Tibial nerve (tissue), 4 donors: Measurements from ENCODE around the gene FREY1. TPM values are rescaled to one million over a fixed set of nuclear protein-coding genes. Genes with fewer than 3 reads are reported as not detected.

Experiments
- DNase-seq, 2 donors: peaks; one replicate each; pipeline ENCODE4 v3.0.0-alpha.2; 2019; ENCODE audit warnings: low spot score in 2 of 2
- H3K27ac ChIP-seq, 4 donors: fragments of 200-600 bp; sonication (generic) in 3 of 4; one replicate each; pipeline ENCODE4 v1.5.1; 2017 to 2019; ENCODE audit warnings: mild to moderate bottlenecking in 1 of 4
- H3K27me3 ChIP-seq, 2 donors: fragments of 200-600 bp; sonication (generic) in 1 of 2; one replicate each; pipeline versions ENCODE4 v1.5.1 to v1.6.0; 2017 to 2019
- H3K36me3 ChIP-seq, 3 donors: fragments of 200-600 bp; sonication (generic); one replicate each; pipeline ENCODE4 v1.5.1; 2018 to 2019
- H3K4me1 ChIP-seq, 4 donors: fragments of 200-600 bp; sonication (generic) in 3 of 4; one replicate each; pipeline ENCODE4 v1.5.1; 2017 to 2019
- H3K4me3 ChIP-seq, 4 donors: fragments of 200-600 bp; sonication (generic) in 3 of 4; one replicate each; pipeline ENCODE4 v1.5.1; 2017 to 2019; ENCODE audit warnings: mild to moderate bottlenecking in 1 of 4, moderate library complexity in 1 of 4
- H3K9me3 ChIP-seq, 4 donors: fragments of 200-600 bp; sonication (generic) in 3 of 4; one replicate each; pipeline ENCODE4 v1.5.1; 2017 to 2019
- EP300 ChIP-seq, 2 donors: sonication (generic); formaldehyde crosslinking; IDR thresholded peaks; one replicate each; pipeline ENCODE4 v1.6.1; 2017; ENCODE audit warnings: antibody characterized with exemption in 2 of 2, mild to moderate bottlenecking in 1 of 2
- POLR2A ChIP-seq, 2 donors: fragments of 450-650 bp; IDR thresholded peaks; one replicate each; pipeline ENCODE4 v1.6.1; 2017; ENCODE audit warnings: antibody characterized with exemption in 2 of 2, mild to moderate bottlenecking in 2 of 2, moderate library complexity in 2 of 2
- WGBS, 2 donors: methylation state at CpG; one replicate each; pipeline ENCODE4 v1.1.5; 2018; 5-methylcytosine and 5-hydroxymethylcytosine counted together
- total RNA-seq, 4 donors: library from RNA; depleted of rRNA; stranded (reverse); fragments of >200 nt; gene quantifications; one replicate each; pipeline ENCODE4 v1.1.0, GENCODE V29; 2016
- TF ChIP-seq, protein P1 (sequence below), 5 experiments: fragments of 200-600 bp in 3 of 5; fragments of 450-650 bp in 2 of 5; sonication (generic) in 3 of 5; IDR thresholded peaks; one replicate each; pipeline ENCODE4 v1.5.1; 2016 to 2019; ENCODE audit warnings: antibody characterized with exemption in 5 of 5, mild to moderate bottlenecking in 3 of 5, moderate library complexity in 2 of 5

Gene FREY1
- total RNA-seq, 4 donors from 2014 or later, result 1.0 to 7.2 TPM; not detected in 2

GRCh38 chr11:45932217-45932616 is 25.1 kb upstream of the FREY1 start:
- H3K36me3 ChIP-seq, result peaks cover 2 to 74% (median 11%) of the 10 kb centered on the region in 3 donors
- peaks cover 0 to 23% (median 3%) of the 10 kb centered on the region in 4 donors for H3K4me1 ChIP-seq
- 84 to 91% methylated on average over 8 of the region's 8 CpGs for WGBS, 2 donors
- H3K4me3 ChIP-seq, result no peak overlapping the region
- H3K27me3 ChIP-seq, result no peaks in the 10 kb centered on the region
- no peak overlapping the region for H3K27ac ChIP-seq
- DNase-seq, result no peak
- H3K9me3 ChIP-seq, result no peaks in the 10 kb centered on the region
- TF ChIP-seq EP300 (IDR thresholded peaks at IDR 0.05) (no peak), POLR2A (IDR thresholded peaks at IDR 0.05) (no peak)
- TF ChIP-seq, protein P1, sequence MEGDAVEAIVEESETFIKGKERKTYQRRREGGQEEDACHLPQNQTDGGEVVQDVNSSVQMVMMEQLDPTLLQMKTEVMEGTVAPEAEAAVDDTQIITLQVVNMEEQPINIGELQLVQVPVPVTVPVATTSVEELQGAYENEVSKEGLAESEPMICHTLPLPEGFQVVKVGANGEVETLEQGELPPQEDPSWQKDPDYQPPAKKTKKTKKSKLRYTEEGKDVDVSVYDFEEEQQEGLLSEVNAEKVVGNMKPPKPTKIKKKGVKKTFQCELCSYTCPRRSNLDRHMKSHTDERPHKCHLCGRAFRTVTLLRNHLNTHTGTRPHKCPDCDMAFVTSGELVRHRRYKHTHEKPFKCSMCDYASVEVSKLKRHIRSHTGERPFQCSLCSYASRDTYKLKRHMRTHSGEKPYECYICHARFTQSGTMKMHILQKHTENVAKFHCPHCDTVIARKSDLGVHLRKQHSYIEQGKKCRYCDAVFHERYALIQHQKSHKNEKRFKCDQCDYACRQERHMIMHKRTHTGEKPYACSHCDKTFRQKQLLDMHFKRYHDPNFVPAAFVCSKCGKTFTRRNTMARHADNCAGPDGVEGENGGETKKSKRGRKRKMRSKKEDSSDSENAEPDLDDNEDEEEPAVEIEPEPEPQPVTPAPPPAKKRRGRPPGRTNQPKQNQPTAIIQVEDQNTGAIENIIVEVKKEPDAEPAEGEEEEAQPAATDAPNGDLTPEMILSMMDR (IDR thresholded peaks at IDR 0.05), result no peak

GRCh38 chr11:45931739-45932138 is 24.7 kb upstream of the FREY1 start:
- WGBS, 2 donors, result 65 to 67% methylated on average over 10 of the region's 10 CpGs
- Histone ChIP-seq H3K4me3 (no peak overlapping the region), H3K27me3 (no peaks in the 10 kb centered on the region), H3K9me3 (no peaks in the 10 kb centered on the region), H3K4me1 (peaks cover 0 to 23% (median 3%) of the 10 kb centered on the region in 4 donors), H3K36me3 (peaks cover 2 to 69% (median 11%) of the 10 kb centered on the region in 3 donors), H3K27ac (no peak overlapping the region)
- DNase-seq, result no peak
- TF ChIP-seq, protein P1 (IDR thresholded peaks at IDR 0.05), result no peak
- TF ChIP-seq EP300 (IDR thresholded peaks at IDR 0.05) (no peak), POLR2A (IDR thresholded peaks at IDR 0.05) (no peak)

DNA sequence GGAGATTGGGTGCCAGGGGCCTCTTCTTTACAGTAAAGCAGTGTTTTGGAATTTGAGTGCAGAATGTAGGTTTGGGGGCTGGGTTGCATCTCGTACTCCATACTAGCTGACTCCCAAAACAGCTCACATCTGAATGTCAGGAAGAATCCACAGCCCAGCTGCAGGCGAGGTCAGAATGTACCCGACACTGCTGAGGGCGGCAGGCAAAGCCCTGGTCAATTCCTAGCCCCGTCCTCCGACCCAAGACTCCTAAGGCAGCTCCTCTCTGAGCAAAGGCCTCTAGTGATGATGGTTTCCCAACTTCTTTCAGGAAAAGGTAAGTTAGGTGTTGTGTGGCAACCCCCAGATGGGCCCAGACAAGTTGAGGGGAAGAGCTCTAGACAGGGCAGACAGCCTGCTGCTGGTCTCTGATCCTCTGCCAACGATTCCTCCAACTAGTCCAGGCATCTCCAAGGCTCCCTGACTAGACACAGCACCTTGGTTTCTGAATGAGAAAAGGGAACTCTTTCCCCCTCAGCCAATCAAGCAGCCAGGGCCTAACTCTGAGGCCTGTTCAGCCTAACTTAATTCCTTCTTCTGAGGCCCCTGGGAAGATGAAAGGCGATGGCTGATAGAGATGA is 24.0 kb upstream of the FREY1 start:
- H3K4me3 ChIP-seq, result no peak overlapping the region
- WGBS, 2 donors, result 79 to 83% methylated on average over 8 of the region's 8 CpGs
- no peak overlapping the region for H3K27ac ChIP-seq

DNA sequence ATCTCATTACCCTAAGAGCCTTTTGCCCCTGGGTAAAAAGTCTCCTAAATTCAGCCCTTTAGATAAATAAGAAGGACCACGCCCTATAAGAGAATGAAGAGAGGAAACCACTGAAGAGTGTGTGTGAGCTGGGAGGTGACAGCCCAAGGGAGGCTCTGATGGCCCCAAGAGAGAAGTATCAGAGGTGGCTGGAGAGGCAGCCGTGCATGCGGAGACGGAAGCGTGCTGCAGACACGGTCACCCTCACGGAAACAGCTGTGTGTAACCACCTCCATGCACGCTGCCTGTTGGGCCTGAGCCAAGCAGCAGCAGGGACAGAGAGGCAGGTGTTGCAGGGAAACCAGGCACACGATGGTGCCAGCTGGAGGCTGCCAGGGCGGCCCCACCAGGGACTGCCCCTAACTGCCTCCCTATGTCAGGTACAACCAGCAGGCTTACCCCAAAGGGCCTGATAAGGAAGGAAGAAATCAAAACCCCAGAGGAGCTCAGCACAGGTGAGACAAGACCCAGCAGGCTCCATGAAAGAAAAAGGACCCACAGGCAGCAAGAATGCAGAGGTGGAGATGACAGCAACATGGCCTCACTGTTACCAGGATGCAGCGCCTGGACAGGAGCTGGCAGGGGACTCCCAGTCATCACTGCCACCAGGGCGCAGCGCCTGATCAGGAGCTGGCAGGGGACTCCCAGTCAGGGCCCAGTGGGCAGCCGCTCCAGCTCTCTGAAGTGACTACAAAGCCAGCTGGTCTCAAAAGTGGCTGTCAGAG is 23.1 kb upstream of the FREY1 start:
- Histone ChIP-seq H3K36me3 (peaks cover 0 to 54% (median 6%) of the 10 kb centered on the region in 3 donors), H3K27ac (peak overlapping the region in 1 of 4 donors; percentile 28), H3K4me3 (no peak overlapping the region), H3K9me3 (no peaks in the 10 kb centered on the region), H3K27me3 (no peaks in the 10 kb centered on the region), H3K4me1 (peaks cover 0 to 23% (median 3%) of the 10 kb centered on the region in 4 donors)
- no peak for DNase-seq
- WGBS, 2 donors, result 77 to 79% methylated on average over 14 of the region's 14 CpGs
- no peak for TF ChIP-seq POLR2A (IDR thresholded peaks at IDR 0.05)
- TF ChIP-seq, protein P1 (IDR thresholded peaks at IDR 0.05), result no peak
- no peak for TF ChIP-seq EP300 (IDR thresholded peaks at IDR 0.05)

More for the DNA sequence above, 24.0 kb upstream of the FREY1 start:
- TF ChIP-seq EP300 (IDR thresholded peaks at IDR 0.05) (no peak), POLR2A (IDR thresholded peaks at IDR 0.05) (no peak)
- TF ChIP-seq, protein P1 (IDR thresholded peaks at IDR 0.05), result no peak
- Histone ChIP-seq H3K4me1 (peaks cover 0 to 23% (median 3%) of the 10 kb centered on the region in 4 donors), H3K9me3 (no peaks in the 10 kb centered on the region), H3K27me3 (no peaks in the 10 kb centered on the region), H3K36me3 (peaks cover 2 to 62% (median 7%) of the 10 kb centered on the region in 3 donors)
- no peak for DNase-seq
